GM19035 (cell line): ENCODE results near the gene PDE4DIP.
"Not testable (repeated sequence)": the region's sequence is repeated elsewhere in the genome, so short reads cannot be mapped to it uniquely, and the experiment has no call there.

Source experiments
- ATAC-seq: cut with Tn5 transposase; IDR thresholded peaks from one replicate; pipeline ENCODE4 v1.9.1; 2021; ENCODE audit not compliant: unreplicated experiment

The PDE4DIP gene

DNA sequence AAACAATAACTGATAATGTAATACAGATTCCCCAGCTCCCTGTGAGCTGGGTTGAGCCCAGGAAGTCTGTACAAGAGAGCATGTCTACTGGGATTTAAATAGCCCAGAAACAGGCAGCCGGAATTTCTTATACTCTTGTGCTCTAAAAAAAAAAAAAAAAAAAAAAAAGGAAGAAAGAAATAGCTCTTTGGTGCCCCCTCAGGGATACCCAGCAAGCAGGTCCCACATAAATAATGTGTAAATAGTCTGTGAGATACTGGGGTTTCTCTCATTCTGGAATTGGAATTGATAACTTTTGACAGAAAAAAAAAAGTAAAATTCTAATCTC lies 25.4 kb downstream of the PDE4DIP start:
- ATAC-seq, result not testable (repeated sequence)

DNA sequence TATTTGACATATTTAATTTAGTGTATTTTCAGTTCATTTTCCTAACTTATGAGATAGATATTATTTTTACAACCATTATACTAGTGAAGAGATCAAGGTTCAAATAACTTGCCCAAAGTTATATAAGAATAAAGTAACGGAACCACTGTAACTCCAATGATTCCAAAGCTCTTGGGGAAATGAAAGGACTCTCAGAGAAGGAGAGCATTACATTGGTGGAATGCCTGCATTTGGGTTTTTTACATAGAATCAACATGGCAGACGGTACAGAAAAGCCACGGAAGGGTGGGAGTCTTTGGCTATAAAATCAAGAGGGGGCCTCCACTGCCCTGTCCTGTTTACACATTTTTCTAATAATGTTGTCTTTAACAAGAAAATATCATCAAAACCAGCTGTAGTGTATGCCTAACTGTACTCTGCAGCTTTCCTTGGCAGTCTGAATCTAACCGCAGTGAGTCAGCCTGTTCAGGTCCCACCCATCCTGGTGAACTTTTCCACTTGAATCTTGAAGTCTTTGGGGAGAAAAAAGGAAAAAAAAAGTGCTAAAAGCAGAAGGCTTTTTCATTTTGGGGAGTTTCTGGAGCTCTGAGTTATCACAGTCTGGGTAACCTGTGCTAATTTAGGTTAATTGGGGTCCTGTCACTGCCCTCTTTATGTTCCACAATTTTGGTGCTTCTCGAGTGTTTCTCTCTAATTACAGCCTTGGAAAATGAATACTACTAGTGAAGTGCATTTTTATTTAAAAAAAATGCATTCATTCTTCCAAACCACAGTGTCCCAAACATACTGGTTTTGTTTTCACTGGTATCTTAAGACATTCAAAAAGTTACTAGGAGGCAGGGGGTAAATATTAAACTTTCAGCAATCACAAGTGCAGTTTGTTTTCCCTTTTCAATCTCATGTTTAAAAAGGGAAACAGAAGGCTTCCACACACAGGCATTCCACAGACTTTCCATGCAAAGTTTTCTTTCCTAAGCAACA lies 30.5 kb downstream of the PDE4DIP start:
- not testable (repeated sequence) for ATAC-seq

- ATAC-seq, result not testable (repeated sequence)
Observed at GRCh38 chr1:148879812-148880416, 35.7 kb downstream of the PDE4DIP start.

GRCh38 chr1:148881261-148881660 lies 37.0 kb downstream of the PDE4DIP start:
- ATAC-seq, result not testable (repeated sequence)

- ATAC-seq, result not testable (repeated sequence)
Observed at GRCh38 chr1:148885219-148885618, 41.0 kb downstream of the PDE4DIP start.

GRCh38 chr1:148886293-148886692 lies 42.1 kb downstream of the PDE4DIP start:
- not testable (repeated sequence) for ATAC-seq

- not testable (repeated sequence) for ATAC-seq
Observed at GRCh38 chr1:148888597-148888996, 44.4 kb downstream of the PDE4DIP start.

GRCh38 chr1:148889267-148890074 lies 45.2 kb downstream of the PDE4DIP start:
- not testable (repeated sequence) for ATAC-seq

DNA sequence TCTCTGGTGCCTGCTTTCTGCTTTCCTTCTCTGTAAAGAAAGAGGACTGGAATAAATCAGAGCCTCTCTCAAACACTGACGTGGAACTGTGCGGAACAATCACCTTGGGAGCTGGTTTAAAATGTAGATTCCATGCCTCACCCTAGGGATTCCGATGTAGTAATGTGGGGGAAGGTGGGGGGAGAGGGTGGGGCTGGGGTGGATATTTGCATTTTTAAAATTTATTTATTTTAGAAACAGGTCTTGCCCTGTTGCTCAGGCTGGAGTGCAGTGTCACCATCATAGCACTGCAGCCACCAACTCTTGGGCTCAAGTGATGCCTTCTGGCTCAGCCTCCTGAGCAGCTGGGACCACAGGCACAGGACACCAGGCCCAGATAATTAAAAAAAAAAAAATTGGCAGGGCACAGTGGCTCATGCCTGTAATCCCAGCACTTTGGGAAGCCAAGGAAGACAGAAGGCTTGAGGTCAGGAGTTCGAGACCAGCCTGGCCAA lies 45.9 kb downstream of the PDE4DIP start:
- ATAC-seq, result not testable (repeated sequence)

DNA sequence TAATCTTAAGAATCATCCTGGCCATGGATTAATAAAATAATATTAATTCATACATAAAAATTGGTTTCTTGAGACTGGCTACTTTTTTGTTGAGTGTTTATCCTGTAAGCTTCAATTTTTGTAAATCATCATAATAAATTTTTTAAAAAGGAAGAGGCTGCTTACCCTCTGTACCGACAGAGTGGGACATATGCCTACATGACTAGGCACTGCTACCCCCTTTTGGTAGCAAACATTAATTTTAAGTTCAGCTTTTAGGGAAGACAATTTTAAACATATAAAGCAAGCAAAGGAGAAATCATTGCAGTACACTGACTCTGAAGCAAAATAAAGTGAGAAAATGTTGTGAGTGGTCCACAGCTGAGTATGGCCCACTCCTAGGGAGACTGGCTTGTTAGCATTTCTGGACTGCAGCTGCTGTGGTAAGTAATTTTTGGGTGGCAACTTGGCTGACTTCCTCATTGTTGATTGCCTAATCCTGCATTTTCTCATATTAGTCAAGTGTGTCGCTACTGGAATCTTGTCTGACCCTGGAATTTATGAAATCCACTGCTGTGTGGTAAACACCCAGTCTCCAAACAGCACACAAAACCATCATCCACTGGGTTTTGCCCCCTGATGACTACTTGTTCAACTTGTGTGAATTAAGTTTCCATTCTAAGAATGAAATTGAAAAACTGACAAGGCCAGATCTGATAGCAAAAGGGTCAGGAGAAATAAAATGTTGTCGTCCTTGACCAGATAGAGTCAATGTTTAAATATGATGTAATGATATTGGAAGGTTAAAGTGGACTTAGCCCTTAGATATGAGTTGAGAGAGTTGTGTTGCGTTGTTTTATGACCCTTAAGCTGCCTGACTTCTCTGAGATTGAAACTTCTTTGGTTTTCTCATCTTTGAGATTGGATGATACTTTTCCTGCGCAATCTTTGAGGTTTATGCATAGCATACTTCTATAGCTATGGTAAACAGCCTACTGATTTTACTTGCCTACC lies 50.4 kb downstream of the PDE4DIP start:
- ATAC-seq, result not testable (repeated sequence)

DNA sequence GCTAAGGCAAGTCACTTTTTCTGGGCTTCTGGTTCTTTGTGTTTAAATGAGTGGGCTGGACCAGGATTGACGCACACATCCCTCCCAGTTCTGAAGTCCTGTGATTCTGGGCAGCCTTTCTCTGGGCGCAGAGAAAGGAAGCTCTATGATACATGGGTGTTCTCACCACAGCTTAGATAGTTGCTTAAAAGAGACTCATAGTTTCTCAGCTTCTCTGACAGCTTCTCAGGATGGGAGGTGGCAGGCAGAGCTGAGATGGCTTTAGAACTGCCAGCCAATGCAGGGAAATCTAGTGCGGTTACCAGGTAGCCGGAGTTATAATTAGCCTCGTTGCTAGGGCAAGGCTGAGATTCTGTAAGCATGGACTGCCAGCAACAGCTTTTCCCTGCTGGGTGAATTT lies 55.8 kb downstream of the PDE4DIP start:
- not testable (repeated sequence) for ATAC-seq

- not testable (repeated sequence) for ATAC-seq
Observed at GRCh38 chr1:148900691-148901090, 56.5 kb downstream of the PDE4DIP start.

DNA sequence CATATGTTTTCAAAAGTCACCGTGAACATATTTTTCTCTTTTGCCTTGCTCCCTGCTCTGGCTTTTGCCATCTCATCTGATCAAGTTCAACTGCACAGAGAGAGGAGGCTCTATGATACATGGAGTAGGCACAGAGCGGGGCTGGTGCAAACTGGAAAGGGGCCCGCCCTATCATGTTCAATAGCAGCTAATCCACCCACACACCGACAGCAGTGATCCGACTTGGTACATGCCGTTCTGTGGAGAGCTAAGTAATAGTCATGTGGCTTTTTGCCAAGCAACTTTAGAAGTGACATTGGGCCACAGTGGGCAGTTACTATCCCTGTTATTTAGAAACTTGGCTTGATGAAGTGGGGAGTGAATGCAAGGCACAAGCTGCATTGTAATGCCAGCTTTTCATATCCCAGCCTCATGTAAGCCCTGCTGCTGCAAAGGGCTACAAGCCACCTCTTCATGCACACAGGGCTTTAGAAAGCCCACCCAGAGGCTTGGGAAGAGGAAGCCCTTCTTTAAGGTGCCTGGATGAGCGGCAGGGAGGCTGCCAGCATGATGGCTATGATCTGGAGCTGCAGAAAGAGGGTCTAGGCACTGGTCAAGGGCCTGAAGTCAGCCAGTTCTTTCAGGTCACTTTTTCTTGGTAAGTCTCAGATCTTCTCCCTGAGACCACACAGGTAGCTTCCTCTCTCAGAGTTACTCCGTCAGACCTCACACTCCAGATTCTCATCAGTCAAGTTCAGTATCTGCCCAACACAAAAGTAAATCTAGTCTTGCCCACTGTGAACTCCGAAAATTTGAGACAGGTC lies 57.1 kb downstream of the PDE4DIP start:
- ATAC-seq, result not testable (repeated sequence)

DNA sequence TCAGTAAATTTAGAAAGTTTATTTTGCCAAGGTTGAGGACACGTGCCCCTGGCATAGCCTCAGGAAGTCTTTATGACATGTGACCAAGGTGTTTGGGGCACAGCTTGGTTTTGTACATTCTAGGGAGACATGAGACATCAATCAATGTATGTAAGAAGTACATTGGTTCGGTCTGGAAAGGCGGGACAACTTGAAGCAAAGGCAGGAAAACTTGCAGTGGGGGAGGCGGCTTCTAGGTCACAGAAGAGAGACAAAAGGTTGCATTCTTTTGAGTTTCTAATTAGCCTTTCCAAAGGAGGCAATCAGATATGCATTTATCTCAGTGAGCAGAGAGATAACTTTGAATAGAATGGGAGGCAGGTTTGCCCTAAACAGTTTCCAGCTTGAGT lies 57.7 kb downstream of the PDE4DIP start:
- ATAC-seq, result not testable (repeated sequence)

DNA sequence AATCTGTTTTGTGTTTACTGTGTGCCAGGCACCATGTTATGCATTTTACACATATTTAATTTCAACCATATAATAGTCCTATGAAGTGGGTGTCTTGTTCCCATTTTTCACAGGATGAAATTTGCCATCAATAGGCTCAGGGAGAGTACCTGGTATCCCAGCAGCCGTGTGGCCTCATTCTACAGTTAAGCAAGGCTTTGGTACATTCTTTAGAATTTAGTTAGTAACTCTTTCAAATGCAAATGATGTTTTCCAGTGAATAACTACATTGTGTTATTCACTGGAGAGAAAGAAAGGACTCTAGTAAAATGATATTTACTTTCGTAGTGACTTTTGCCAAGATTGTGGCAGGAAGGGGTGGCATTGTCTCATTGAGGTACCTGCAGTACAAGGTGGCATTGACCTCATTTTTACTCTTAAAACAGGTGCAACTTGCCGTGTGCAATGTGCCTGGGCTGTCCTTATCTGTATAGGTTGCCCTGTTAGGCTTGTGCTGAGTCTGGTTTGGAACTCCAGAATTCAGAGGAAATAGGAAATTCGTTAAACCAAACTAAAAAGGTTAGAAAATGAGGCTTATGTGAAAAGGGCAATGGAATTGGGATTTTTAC lies 65.1 kb downstream of the PDE4DIP start:
- not testable (repeated sequence) for ATAC-seq

DNA sequence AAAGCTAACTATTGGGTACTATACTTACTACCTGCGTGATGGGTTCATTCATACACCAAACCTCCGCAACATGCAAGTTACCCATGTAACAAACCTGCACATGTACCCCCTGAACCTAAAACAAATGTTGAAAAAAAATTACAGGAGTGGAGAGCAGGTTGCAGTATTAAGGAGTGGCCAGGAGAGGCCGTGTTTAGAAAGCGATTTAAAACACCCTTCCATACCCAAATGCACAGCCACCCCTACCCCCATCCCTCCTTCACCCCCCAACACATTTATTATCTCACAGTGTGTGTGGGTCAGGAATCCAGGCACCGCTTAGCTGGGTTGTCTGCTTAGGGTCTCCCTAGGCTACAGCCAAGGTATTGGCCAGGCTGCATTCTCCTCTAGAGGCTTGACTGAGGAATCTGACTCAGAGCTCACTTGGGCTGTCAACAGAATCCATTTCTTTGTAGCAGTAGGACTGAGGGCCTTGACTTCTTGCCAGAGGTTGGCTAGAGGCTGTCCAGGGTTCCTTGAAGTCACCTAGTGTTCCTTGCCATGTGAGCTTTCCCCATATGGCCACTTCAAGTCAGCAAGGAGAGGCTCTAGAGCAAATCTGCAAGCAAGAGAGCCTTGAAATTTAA lies 67.2 kb downstream of the PDE4DIP start:
- ATAC-seq, result not testable (repeated sequence)

DNA sequence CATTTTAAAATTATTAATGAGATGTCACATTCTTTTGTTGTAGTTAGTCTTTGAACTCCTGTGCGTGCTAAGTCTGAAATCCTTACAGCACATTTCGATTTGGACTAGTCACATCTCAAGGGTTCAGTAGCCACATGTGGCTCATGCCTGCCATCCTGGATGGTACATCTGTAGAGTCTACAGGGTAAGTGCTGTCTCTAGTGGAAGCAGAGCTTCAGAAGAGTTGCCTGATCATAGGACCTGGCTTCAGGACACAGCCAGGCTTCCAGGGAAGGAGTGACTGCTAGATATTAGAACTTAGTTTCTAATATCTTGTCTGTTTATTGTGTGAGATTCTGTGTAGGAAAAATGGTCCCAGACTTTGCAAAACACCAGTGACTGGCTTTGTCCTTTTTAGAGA lies 72.0 kb downstream of the PDE4DIP start:
- ATAC-seq, result not testable (repeated sequence)

GRCh38 chr1:148916695-148917348 lies 72.6 kb downstream of the PDE4DIP start:
- not testable (repeated sequence) for ATAC-seq
